ENCODE data around the gene DDX47. TPM values are rescaled to one million over a fixed set of nuclear protein-coding genes. Genes with fewer than 3 reads are reported as not detected.
A peak's percentile ranks its signal among the peaks of the same experiment; 100 is the strongest.

Gene DDX47
- total RNA-seq, 1 experiment from 2014 or later, result 192 TPM

DNA sequence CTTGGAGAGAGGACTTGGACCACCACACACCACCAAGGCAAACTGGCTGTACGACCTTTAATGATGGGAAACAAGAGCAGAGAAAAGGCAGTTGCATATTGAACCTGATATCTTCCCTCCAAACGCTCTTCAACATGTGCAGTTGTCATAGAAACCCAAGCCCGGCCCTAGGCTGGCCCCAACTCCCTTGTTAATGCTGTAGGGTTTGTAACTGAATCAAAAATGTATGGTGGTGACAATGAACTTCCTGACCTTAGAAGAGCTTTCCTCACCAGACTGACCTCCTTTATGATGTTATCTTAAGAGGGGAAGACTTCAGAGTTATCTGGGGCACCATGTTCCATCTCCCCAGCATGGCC lies 15.4 kb upstream of the DDX47 start:
- CTCF ChIA-PET, result no interaction called here
- Histone ChIP-seq H4K20me1 (ENCODE audit: insufficient read depth) (no peaks in the 10 kb centered on the region), H2AFZ (no peak overlapping the region), H3K4me3 (no peak overlapping the region), H3K27me3 (ENCODE audit: insufficient read depth, low read depth) (no peaks in the 10 kb centered on the region), H3K9me2 (ENCODE audit: insufficient read depth) (no peaks in the 10 kb centered on the region), H3K4me2 (no peak overlapping the region), H3K27ac (peak overlapping the region; percentile 100; the same call in 1 of the 2 replicates), H3K4me1 (replicated peaks; ENCODE audit: insufficient read depth) (peaks cover 64% of the 10 kb centered on the region), H3K79me2 (ENCODE audit: low read depth) (no peaks in the 10 kb centered on the region), H3K9me3 (ENCODE audit: insufficient read depth, low read depth) (no peaks in the 10 kb centered on the region), H3F3A (ENCODE audit: insufficient read depth, low read depth) (peaks cover 46% of the 10 kb centered on the region), H3K36me3 (ENCODE audit: low read depth) (no peaks in the 10 kb centered on the region)
- TF ChIP-seq, protein P1, sequence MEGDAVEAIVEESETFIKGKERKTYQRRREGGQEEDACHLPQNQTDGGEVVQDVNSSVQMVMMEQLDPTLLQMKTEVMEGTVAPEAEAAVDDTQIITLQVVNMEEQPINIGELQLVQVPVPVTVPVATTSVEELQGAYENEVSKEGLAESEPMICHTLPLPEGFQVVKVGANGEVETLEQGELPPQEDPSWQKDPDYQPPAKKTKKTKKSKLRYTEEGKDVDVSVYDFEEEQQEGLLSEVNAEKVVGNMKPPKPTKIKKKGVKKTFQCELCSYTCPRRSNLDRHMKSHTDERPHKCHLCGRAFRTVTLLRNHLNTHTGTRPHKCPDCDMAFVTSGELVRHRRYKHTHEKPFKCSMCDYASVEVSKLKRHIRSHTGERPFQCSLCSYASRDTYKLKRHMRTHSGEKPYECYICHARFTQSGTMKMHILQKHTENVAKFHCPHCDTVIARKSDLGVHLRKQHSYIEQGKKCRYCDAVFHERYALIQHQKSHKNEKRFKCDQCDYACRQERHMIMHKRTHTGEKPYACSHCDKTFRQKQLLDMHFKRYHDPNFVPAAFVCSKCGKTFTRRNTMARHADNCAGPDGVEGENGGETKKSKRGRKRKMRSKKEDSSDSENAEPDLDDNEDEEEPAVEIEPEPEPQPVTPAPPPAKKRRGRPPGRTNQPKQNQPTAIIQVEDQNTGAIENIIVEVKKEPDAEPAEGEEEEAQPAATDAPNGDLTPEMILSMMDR (conservative IDR thresholded peaks at IDR 0.05), result no peak
- TF ChIP-seq EZH2 (IDR thresholded peaks at IDR 0.05; ENCODE audit: low read depth), result no peak
- intact Hi-C loops (cut with micrococcal nuclease; ENCODE audit: unreplicated experiment), result no loop called here
- no peak for DNase-seq
- POLR2A ChIA-PET (ENCODE audit: unreplicated experiment), result no interaction called here
- BruUV-seq (replicated peaks), result no TSS peak

DNA sequence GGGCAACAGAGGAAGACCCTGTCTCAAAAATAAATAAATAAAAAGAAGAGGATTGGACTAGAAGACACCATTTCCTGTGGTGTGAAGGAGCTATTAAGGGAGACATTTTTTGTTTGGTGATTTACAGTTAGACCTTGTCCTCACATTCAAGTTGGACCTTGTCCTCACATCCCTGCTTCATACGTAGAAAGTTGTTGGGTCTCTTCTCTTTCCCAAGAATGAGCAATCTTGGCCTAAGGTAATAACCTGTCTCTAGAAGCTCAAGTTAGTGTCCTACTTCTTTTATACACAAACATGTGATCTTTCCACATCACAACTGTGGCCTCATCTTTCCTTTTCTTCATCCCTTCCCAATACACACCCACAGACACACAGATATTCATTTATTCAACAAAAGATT lies 14.7 kb upstream of the DDX47 start:
- POLR2A ChIA-PET (ENCODE audit: unreplicated experiment), result no interaction called here
- Histone ChIP-seq H3K27me3 (ENCODE audit: insufficient read depth, low read depth) (no peaks in the 10 kb centered on the region), H3K9me3 (ENCODE audit: insufficient read depth, low read depth) (no peaks in the 10 kb centered on the region), H3K36me3 (ENCODE audit: low read depth) (no peaks in the 10 kb centered on the region), H3K4me3 (no peak overlapping the region), H3K9me2 (ENCODE audit: insufficient read depth) (no peaks in the 10 kb centered on the region), H3K4me2 (no peak overlapping the region), H2AFZ (no peak overlapping the region), H3K27ac (peak overlapping the region; percentile 100), H3F3A (ENCODE audit: insufficient read depth, low read depth) (peaks cover 49% of the 10 kb centered on the region), H3K79me2 (ENCODE audit: low read depth) (no peaks in the 10 kb centered on the region), H4K20me1 (ENCODE audit: insufficient read depth) (no peaks in the 10 kb centered on the region), H3K4me1 (replicated peaks; ENCODE audit: insufficient read depth) (peaks cover 66% of the 10 kb centered on the region)
- no peak for DNase-seq
- intact Hi-C loops (cut with micrococcal nuclease; ENCODE audit: unreplicated experiment), result no loop called here
- CTCF ChIA-PET, result no interaction called here
- BruUV-seq (replicated peaks), result no TSS peak
- TF ChIP-seq, protein P1 (conservative IDR thresholded peaks at IDR 0.05), result no peak
- no peak for TF ChIP-seq EZH2 (IDR thresholded peaks at IDR 0.05; ENCODE audit: low read depth)

DNA sequence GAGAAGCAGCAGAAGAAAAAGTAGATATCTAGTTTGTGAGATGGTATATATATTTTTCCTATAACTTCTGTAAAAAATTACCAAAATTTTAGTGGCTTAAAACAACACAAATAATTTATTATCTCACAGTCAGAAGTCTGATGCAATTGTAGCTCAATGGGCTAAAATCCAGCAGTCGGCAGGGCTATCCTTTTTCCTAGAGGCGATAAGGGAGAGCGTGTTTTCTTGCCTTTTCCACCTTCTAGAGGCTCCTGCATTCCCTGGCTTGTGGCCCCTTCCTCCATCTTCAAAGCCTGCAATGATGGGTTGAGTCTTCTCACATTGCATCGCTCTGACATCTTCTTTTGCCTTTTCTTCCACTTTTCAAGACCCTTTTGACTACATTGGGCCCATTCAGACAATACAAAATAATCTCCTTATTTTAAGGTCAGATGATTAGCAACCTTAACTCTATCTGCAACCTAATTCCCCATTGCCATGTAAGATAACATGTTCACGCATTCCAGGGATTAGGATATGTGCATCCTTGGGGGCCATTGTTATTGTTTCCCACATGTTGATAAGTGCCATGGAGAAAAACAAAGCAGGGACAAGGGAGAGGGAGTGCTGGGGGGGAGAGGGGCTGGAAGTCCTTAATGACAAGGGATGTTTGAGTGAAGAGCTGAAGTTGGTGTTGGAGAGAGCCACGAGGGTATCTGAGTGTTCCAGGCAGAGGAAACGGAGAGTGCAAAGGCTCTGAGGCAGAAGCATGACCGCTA lies 13.8 kb upstream of the DDX47 start:
- ChIA-PET CTCF (interaction anchor here (0.6 kb wide), 1 partner anchor 9 kb away, joined by 8 read pairs; no protein-coding TSS in a partner anchor), POLR2A (ENCODE audit: unreplicated experiment) (interaction anchor here (0.6 kb wide), 2 partner anchors 91 to 1975 kb away, joined by 3 to 5 read pairs; a partner anchor contains a TSS)
- Histone ChIP-seq H3F3A (ENCODE audit: insufficient read depth, low read depth) (peaks cover 49% of the 10 kb centered on the region), H3K27me3 (ENCODE audit: insufficient read depth, low read depth) (no peaks in the 10 kb centered on the region), H3K79me2 (ENCODE audit: low read depth) (no peaks in the 10 kb centered on the region), H3K9me2 (ENCODE audit: insufficient read depth) (no peaks in the 10 kb centered on the region), H3K4me2 (no peak overlapping the region), H3K9me3 (ENCODE audit: insufficient read depth, low read depth) (no peaks in the 10 kb centered on the region), H3K4me1 (replicated peaks; ENCODE audit: insufficient read depth) (peaks cover 66% of the 10 kb centered on the region), H2AFZ (no peak overlapping the region), H3K27ac (peak overlapping the region; percentile 100), H3K4me3 (no peak overlapping the region), H4K20me1 (ENCODE audit: insufficient read depth) (no peaks in the 10 kb centered on the region), H3K36me3 (ENCODE audit: low read depth) (no peaks in the 10 kb centered on the region)
- intact Hi-C loops (cut with micrococcal nuclease; ENCODE audit: unreplicated experiment), result no loop called here
- no peak for DNase-seq
- TF ChIP-seq EZH2 (IDR thresholded peaks at IDR 0.05; ENCODE audit: low read depth), result no peak
- TF ChIP-seq, protein P1 (conservative IDR thresholded peaks at IDR 0.05), result no peak
- no TSS peak for BruUV-seq (replicated peaks)
